Amniotic stem cell (primary cell): ENCODE measurements around the gene CAPZA2.
"Not testable (repeated sequence)": the region's sequence is repeated elsewhere in the genome, so short reads cannot be mapped to it uniquely, and the experiment has no call there.

Experiments used
- DNase-seq: peaks from one replicate; lab custom pipeline; 2025; lab: John Stamatoyannopoulos, UW

Gene CAPZA2

DNA sequence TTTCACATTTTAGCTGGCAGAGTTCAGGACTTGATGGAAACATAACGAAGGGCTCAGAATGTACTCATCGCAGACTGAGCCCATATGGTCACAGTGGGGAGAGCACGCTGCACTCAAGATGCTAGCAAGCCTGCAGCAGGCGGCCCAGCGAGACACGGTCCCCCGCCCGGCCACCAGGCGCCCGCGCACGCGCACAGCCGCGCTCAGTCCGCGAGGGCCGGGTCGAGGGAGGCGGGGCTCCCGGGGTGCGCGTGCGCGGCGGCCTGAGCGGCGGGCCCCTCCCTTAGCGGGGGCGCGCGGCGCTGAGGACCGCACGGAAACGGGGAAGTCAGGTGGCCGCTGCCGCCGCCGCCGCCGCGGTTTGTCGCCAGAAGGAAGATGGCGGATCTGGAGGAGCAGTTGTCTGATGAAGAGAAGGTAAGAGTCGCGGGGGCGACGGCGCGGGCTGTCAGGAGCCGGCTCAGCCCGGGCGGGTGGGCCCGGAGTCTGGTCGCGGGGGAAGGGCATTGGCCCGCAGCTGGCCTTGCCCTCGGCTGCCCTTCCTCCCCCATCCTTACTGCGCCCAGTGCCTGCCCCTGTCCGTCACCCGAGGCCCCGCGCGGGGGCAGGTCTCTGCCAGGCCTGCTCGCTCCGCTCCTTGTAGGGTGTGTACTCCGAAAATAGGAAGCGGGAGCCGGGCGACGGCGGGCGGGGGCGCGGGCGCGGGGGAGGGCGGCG is at the start of gene CAPZA2:
Gene CAPZA2, plus strand, starts transcription at position 354 of the 717 bp plus-strand sequence. Its CDS starts 25 bp downstream, at position 379.
- DNase-seq = peak; percentile 84

DNA sequence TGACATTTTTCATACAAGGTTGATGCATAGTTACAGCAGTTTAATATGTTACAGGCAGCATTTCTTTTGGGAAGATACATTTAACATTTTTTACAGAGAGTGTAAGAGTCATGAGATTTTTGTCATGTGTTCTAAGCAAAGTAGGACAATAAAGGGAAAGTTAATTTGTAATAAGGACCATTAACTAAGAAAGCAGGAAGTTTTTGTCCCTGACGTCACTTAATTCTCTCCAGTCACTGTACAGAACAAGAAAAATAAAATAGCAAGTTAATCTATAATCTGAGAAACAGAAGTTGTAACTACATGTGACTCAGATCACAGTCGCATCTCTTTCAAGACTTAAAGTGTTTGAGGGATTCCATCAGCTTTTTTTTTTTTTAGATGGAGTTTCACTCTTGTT is 49.5 kb upstream of the CAPZA2 start:
- DNase-seq = no peak

GRCh38 chr7:116813371-116813770 is 49.0 kb upstream of the CAPZA2 start:
- DNase-seq = not testable (repeated sequence)

DNA sequence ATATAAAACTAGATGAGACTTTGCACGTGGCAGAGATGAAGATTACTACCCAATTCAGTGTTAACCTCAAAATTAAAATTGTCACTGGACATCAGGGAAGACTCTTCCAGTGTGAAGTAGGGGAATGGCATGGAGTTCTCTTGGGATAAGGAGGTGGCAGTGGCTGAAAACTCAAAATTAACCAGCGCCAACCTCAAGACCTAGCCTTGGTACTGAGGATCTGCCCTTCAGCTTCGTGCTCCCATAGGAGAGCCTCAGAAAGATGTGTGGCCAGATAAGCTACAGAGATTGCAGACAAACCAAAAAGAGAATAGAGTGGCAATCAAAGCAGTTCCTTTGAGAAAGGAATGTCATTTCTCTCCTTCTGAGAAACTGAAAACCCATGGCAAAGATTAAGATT is 47.3 kb upstream of the CAPZA2 start:
- no peak for DNase-seq

GRCh38 chr7:116820149-116820548 is 42.2 kb upstream of the CAPZA2 start:
- no peak for DNase-seq

GRCh38 chr7:116821647-116822046 is 40.7 kb upstream of the CAPZA2 start:
- not testable (repeated sequence) for DNase-seq

- no peak for DNase-seq
Measured at GRCh38 chr7:116824449-116824848, 37.9 kb upstream of the CAPZA2 start.

DNA sequence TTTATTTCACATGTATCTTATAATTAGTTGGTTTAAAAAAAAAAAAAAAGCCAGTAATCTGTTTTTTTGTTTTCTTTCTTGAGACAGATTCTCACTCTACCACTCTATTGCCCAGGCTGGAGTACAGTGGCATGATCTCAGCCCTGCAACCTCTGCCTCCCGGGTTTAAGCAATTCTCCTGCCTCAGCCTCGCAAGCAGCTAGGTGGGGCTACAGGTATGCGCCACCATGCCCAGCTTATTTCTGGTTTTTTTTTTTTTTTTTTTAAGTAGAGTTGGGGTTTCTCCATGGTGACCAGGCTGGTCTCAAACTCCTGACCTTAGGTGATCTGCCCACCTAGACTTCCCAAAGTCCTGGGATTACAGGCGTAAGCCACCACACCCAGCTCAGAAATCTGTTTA is 34.1 kb upstream of the CAPZA2 start:
- DNase-seq = no peak

- DNase-seq = no peak
Measured at GRCh38 chr7:116829041-116829440, 33.3 kb upstream of the CAPZA2 start.

DNA sequence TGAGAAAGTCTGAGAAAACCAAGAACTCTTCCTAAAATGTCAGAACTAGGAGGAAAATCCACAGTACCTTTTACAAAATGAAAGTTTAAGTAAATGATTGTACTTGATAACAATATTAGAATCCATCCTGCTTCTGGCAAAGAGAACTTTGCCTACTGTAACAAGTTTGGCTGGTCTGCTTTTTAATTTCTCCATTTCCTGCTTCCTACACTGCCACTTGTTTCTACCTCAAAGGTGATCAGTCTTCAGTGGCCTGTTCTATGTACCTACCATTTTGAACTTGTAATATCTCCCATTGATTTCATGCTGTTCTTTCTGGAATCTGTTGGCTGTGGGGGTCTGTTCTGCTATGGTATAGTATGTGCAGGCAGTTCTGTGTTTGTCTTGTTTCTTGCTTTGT is 32.9 kb upstream of the CAPZA2 start:
- DNase-seq = no peak

GRCh38 chr7:116832692-116833091 is 29.7 kb upstream of the CAPZA2 start:
- DNase-seq = no peak

DNA sequence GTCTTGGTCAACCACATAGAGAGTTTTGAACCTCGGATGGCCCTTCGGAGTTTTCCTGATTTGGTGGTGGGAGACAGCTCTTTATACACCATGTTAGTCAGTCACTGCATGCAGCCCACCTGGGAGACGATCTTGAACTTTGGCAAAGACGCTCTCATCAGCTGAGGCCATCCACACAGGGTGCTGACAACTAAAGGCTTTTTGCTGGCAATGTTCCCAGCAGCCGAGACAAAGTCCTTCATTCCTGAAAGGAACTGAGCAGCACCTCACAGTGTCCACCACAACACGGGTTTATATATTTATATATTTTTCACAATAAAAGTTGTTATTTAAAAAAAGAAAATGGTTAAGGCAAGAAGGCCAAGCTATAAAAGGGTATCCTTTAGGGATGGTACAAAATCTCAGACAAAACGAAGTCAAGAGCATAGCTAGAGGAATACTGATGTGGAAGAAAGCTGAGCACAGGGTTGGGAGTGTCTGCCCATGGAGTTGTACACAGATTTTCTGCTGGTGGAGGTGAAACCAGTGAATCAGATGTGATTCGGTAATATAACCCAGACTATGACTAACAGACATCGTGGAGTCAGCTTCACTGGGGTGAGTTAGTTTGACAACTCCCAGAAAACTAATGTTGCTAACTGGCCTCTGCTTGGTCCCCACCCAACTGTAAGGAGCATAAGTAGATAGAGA is 27.4 kb upstream of the CAPZA2 start:
- DNase-seq = no peak

DNA sequence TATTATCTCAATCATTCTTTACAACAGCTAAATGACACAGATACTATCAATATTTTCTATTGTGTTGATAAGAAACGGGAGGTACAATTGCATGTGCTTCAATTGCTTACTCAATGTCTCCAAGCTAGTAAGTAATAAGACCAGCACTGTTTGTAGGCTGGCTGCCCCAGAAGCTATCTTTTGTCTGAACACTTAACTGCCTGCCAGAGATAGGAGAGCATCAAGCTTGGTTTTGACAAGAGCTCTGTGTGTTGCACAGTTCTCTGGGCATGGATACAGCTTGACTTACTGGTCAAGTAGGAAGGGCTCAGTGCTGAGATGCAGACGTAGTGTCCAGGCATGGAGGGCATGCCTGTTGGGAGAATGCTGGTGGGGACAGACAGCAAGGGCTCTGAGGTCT is 26.3 kb upstream of the CAPZA2 start:
- DNase-seq = no peak

DNA sequence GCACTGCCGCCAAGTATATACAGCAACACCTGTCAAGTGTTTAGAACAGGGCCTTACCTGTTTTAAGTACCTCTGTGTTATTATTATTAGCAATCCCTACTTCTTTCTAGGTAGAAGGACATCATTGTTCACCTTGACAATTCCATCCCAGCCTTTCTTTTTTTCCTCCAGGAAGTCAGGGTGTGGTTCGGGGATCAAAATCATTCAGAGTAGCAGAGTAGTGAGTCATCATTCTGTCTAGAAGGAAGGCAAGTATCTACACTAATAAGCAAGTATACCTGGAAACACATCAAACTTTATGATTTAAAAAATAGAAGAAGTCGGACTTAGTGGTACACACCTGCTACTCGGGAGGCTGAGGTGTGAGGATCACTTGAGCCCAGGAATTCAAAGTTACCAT is 25.5 kb upstream of the CAPZA2 start:
- no peak for DNase-seq

GRCh38 chr7:116837586-116837985 is 24.8 kb upstream of the CAPZA2 start:
- DNase-seq = no peak

GRCh38 chr7:116840256-116840655 is 22.1 kb upstream of the CAPZA2 start:
- DNase-seq = no peak

DNA sequence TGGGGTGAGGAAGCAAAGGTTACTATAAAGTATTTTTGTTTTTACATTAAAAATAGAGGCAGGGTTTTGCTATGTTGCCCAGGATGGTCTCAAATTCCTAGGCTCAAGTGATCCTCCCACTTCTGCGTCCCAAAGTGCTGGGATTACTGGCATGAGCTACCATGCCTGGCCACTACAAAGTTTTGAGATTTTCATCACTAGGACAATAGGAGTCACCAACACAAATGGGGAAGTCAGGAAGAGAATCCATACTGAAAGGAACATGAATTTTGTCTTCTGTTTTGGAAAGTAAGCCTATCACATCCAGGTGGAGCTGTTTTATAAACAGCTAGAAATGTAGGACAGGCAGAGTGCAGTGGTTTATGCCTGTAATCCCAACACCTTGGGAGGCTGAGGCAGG is 20.0 kb upstream of the CAPZA2 start:
- no peak for DNase-seq

DNA sequence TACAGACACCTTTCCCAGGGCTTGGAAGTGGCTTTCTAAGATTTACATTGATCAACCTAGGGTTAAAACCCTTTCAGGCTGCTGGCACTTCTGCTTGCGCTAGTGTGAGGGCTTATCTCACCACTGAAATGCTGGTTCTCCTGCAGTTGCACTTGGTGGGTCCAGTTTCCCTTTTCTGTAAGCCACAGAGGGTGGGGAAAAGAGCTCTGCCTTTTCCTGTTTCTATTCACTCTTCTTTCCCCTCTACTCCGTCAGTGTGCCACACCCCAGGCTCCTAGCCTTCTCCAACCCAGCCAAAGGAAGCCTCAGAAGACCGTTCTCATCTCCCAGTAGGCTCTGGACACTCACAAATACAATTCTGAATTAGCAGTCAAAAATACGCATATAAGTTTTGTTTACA is 19.0 kb upstream of the CAPZA2 start:
- DNase-seq = no peak

GRCh38 chr7:116851175-116851574 is 11.2 kb upstream of the CAPZA2 start:
- DNase-seq = no peak

GRCh38 chr7:116851671-116852070 is 10.7 kb upstream of the CAPZA2 start:
- no peak for DNase-seq

DNA sequence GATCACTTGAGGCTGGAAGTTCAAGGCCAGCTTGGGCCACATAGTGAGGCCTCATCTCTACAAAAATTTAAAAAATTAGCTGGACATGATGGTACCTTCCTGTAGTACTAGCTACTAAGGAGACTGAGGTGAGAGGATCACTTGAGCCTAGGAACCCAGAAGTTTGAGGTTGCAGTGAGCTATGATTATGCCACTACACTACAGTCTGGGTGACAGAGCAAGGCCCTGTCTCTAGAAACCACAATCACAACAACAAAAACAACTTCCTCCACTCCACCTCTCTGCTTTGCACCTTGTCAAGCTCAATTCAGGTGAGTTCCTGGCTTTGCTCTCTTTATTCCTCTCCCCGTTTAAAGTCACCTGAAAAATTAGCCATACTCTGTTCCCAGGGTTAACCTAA is 8.3 kb upstream of the CAPZA2 start:
- DNase-seq = no peak

- DNase-seq = no peak
Measured at GRCh38 chr7:116857052-116857451, 5.3 kb upstream of the CAPZA2 start.

DNA sequence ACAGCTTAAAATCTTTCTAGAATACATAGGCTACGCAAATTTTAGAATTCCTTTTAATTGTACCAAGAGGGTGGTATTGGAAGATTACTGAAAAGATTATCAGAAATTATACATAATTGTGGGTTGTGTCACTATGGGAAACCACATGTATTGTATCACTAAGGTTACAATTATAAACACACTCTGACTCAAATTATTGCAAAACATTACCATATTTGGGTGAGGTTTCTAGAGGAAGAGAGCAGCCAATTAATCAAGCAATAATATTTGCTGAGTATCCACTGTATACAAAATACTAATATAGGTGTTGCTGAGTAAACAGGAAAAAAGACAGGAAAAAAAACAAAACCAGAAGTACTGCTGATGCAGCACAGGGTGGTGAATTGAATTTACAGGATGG is 3.1 kb upstream of the CAPZA2 start:
- DNase-seq = no peak

DNA sequence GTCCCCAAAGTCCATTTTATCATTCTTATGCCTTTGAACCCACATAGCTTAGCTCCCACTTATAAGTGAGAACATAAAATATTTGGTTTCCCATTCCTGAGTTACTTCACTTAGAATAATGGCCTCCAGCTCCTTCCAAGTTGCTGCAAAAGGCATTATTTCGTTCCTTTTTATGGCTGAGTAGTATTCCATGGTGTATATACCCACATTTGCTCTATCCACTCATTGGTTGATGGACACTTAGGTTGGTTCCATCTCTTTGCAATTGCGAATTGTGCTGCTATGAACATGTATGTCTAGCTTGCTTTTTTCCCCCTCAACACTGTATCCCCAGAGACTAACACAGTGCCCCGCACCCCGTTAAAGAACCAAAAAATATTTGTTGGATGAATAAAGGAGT is 670 bp upstream of the CAPZA2 start:
- DNase-seq = no peak
